Osteocyte (in vitro differentiated cells): ENCODE measurements around the gene TXNIP. TPM values are rescaled to one million over a fixed set of nuclear protein-coding genes. Genes with fewer than 3 reads are reported as not detected.

Experiments
- DNase-seq: peaks from one replicate; pipeline ENCODE4 v3.0.0; 2021; ENCODE audit warnings: mixed read lengths; ENCODE audit not compliant: unreplicated experiment; ENCODE audit errors: extremely low spot score
- H3K27ac Mint-ChIP-seq: one replicate; pipeline ENCODE4 v1.8.0; 2021; ENCODE audit warnings: mild to moderate bottlenecking, mixed read lengths; ENCODE audit not compliant: unreplicated experiment
- H3K27me3 Mint-ChIP-seq: one replicate; pipeline ENCODE4 v1.8.0; 2021; ENCODE audit warnings: mixed read lengths; ENCODE audit not compliant: unreplicated experiment
- H3K36me3 Mint-ChIP-seq: one replicate; pipeline ENCODE4 v1.8.0; 2021; ENCODE audit warnings: mixed read lengths; ENCODE audit not compliant: unreplicated experiment
- H3K4me1 Mint-ChIP-seq: one replicate; pipeline ENCODE4 v1.8.0; 2021; ENCODE audit warnings: mixed read lengths; ENCODE audit not compliant: unreplicated experiment
- H3K4me3 Mint-ChIP-seq: one replicate; pipeline ENCODE4 v1.8.0; 2021; ENCODE audit warnings: mild to moderate bottlenecking, moderate library complexity, mixed read lengths; ENCODE audit not compliant: unreplicated experiment
- H3K9me3 Mint-ChIP-seq: one replicate; pipeline ENCODE4 v1.8.0; 2021; ENCODE audit warnings: mixed read lengths; ENCODE audit not compliant: unreplicated experiment
- total RNA-seq: library from RNA; stranded (reverse); gene quantifications from 2 replicates; pipeline ENCODE4 v1.2.1, GENCODE V29; 2021
- TF ChIP-seq, protein P1 (sequence below): fragments of 200-600 bp; sonication (generic); IDR thresholded peaks from 2 replicates; pipeline ENCODE4 v1.5.0; 2021; ENCODE audit warnings: antibody characterized with exemption, mild to moderate bottlenecking, moderate library complexity

TXNIP gene
- total RNA-seq, 1 donor from 2014 or later = 246 TPM

DNA sequence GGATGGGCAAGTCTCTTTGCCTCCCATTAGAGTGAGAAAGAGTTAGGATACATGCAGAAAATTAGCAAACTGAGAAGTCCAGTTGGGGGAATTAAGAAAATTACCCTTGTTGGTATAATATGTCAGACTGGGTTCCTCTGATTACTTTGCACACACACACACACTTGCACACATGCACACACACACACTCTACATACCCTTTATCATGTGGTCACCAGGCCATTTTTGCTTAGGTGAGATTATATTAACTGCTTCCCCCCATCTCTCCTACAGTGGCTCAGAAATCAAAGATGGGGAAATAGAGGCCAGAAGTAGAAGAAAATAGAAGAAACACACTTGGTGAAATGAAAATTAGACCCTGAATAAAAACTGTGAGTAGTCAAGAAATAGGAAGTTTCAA lies 37.6 kb downstream of the TXNIP start:
- no peak overlapping the region for H3K4me3 Mint-ChIP-seq
- H3K4me1 Mint-ChIP-seq = peaks cover 70% of the 10 kb centered on the region
- TF ChIP-seq, protein P1, sequence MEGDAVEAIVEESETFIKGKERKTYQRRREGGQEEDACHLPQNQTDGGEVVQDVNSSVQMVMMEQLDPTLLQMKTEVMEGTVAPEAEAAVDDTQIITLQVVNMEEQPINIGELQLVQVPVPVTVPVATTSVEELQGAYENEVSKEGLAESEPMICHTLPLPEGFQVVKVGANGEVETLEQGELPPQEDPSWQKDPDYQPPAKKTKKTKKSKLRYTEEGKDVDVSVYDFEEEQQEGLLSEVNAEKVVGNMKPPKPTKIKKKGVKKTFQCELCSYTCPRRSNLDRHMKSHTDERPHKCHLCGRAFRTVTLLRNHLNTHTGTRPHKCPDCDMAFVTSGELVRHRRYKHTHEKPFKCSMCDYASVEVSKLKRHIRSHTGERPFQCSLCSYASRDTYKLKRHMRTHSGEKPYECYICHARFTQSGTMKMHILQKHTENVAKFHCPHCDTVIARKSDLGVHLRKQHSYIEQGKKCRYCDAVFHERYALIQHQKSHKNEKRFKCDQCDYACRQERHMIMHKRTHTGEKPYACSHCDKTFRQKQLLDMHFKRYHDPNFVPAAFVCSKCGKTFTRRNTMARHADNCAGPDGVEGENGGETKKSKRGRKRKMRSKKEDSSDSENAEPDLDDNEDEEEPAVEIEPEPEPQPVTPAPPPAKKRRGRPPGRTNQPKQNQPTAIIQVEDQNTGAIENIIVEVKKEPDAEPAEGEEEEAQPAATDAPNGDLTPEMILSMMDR = no peak
- H3K9me3 Mint-ChIP-seq = no peaks in the 10 kb centered on the region
- no peaks in the 10 kb centered on the region for H3K36me3 Mint-ChIP-seq
- no peak for DNase-seq
- no peak overlapping the region for H3K27ac Mint-ChIP-seq
- H3K27me3 Mint-ChIP-seq = no peaks in the 10 kb centered on the region

DNA sequence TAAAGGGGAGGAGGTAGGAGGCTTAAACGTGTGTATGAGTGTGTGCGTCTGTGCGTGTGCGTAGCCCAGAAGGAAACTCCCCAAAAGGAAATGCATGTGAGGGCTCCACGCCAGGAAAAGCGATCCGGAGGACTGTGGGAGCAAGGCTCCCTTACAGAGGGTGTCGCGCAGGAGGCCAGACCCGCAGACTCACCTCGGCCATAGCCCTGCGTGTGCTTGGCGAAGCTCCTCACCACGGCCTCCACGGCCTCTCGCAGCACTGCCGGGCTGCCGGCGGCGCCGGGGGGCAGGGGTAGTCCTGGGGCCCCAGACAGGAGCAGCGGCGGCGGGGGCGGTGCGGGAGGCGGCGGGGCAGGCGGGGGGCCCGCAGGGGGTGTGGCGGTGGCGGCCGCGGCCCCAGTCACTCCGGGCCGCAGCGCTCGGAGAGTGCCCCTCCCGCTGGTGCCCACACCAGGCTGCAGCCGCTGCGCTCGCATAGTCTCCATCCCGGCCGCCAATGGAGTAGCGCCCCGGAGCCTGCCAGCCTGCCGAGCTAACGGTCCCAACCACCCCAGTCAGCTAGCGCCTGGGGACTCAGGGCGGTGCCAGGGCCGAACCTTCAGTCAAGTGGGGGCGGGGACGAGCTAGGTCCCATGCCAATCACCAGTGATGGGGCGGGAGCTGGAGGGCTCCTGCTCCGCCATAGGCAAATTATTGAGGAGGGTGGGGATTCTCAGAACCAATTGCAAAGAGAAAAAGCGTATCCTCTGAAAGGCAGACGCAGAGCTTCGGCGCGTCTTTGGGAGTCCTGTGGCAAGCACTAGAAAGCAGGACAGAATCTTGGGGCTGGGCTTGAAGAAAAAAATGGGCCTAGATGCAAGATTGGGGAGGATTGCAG lies 38.7 kb downstream of the TXNIP start, which contains the start of gene LIX1L:
LIX1L (minus strand) TSS at position 575 of the 877 bp plus-strand sequence; CDS start at position 485, 90 bp downstream.
- TF ChIP-seq, protein P1 = no peak
- H3K9me3 Mint-ChIP-seq = no peaks in the 10 kb centered on the region
- peak; percentile 98 for DNase-seq
- H3K4me1 Mint-ChIP-seq = peaks cover 62% of the 10 kb centered on the region
- H3K36me3 Mint-ChIP-seq = no peaks in the 10 kb centered on the region
- H3K27ac Mint-ChIP-seq = peak within 1 kb of the TSS; percentile 90
- H3K27me3 Mint-ChIP-seq = no peaks in the 10 kb centered on the region
- peak within 1 kb of the TSS; percentile 83 for H3K4me3 Mint-ChIP-seq

DNA sequence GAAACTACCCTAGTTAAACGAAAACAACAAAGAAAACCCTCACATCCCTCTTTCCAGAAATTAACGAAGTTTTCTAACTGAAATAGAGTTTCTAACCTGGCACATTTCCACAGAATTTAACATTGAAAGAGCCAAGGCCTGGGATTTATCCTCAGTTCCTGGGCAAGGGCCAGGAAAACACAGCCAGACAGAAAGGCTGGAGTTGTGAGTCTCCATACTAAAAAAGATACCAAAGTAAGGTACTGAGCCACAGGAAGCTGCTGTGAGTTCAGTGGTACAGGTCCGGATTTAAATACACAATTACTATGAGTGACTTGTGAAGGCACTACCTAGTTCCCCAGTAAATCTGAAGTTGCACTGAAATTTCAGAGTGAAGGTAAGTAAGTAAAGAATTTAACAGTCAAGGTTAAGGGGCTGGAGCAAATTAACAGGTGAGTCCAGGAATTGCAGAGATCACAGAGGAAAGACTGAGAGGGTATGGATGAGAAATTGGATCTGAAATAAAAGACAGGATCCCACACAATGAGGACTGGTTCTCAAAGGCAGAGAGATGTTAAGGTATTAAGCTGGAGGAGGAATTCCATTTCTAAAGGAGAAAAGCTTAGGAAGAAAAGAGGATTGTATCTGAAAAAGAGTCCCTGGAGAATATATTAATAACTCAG lies 39.5 kb downstream of the TXNIP start:
- Mint-ChIP-seq H3K4me3 (peak overlapping the region; percentile 83), H3K27ac (peak overlapping the region; percentile 90), H3K4me1 (peaks cover 57% of the 10 kb centered on the region), H3K27me3 (no peaks in the 10 kb centered on the region), H3K9me3 (no peaks in the 10 kb centered on the region), H3K36me3 (peaks cover 3% of the 10 kb centered on the region)
- no peak for DNase-seq
- TF ChIP-seq, protein P1 = no peak

DNA sequence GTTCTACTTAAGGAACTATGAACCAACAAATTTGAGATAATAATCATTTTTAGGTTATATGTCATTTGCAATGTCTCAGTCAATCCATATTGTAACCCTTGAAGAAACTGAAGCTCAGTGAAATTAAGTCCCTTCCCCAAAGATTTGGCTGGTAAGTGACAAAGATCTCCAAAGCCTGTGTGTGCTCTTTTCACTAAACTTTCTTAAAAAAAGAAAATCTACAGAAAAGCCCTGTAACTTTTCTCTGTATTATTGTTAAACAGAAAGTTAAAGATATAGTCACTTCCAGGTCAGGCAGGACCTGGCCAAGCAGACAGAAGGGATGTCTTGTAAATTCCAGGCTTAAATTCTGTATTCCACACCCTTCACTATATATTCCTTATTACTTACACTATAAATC lies 40.0 kb downstream of the TXNIP start:
- Mint-ChIP-seq H3K4me3 (peak overlapping the region; percentile 83), H3K27ac (peak overlapping the region; percentile 90), H3K27me3 (no peaks in the 10 kb centered on the region)

More for the DNA sequence above, 40.0 kb downstream of the TXNIP start:
- no peak for DNase-seq
- Mint-ChIP-seq H3K9me3 (no peaks in the 10 kb centered on the region), H3K4me1 (peaks cover 53% of the 10 kb centered on the region), H3K36me3 (peaks cover 3% of the 10 kb centered on the region)
- TF ChIP-seq, protein P1 = no peak
